ENCODE measurements around the gene YPEL2. TPM values are rescaled to one million over a fixed set of nuclear protein-coding genes. Genes with fewer than 3 reads are reported as not detected.
A peak's percentile ranks its signal among the peaks of the same experiment; 100 is the strongest.

Gene YPEL2
- total and polyA plus RNA-seq, 2 of the 13 experiments (the other 11 are each of a cell fraction or from before 2014, with no cell fraction given) = 8.5 to 21.1 TPM

- TF ChIP-seq EP300 (IDR thresholded peaks at IDR 0.05; ENCODE audit: low read depth in 2 of 2, low read length in 2 of 2) (peak in 1 of 2 experiments; percentile 60; a peak in 2 of 4 replicates), EP300 (CRISPR knock-in tag; IDR thresholded peaks at IDR 0.05; ENCODE audit: borderline replicate concordance) (0 out of 2 replicates have a peak, but pooled peaks have one; percentile 39), MAX (IDR thresholded peaks at IDR 0.05) (peak; percentile 85), ZNF75D (CRISPR knock-in tag; IDR thresholded peaks at IDR 0.05; ENCODE audit: borderline replicate concordance) (no peak), ZBTB21 (CRISPR knock-in tag; IDR thresholded peaks at IDR 0.05) (no peak), HINFP (CRISPR knock-in tag; IDR thresholded peaks at IDR 0.05; ENCODE audit: low read depth) (no peak; the same call in 1 of the 2 replicates), ARID3A (IDR thresholded peaks at IDR 0.05; ENCODE audit: low read depth, low read length) (0 out of 2 replicates have a peak, but pooled peaks have one; percentile 12), RFXAP (CRISPR knock-in tag; IDR thresholded peaks at IDR 0.05; ENCODE audit: borderline replicate concordance) (peak; percentile 91; the same call in 1 of the 2 replicates), ZNF775 (CRISPR knock-in tag; IDR thresholded peaks at IDR 0.05; ENCODE audit: borderline replicate concordance) (no peak), NCOA5 (CRISPR knock-in tag; IDR thresholded peaks at IDR 0.05) (no peak), ZNF619 (CRISPR knock-in tag; IDR thresholded peaks at IDR 0.05) (peak; percentile 70; the same call in 1 of the 2 replicates), CAMTA2 (CRISPR knock-in tag; IDR thresholded peaks at IDR 0.05; ENCODE audit: borderline replicate concordance) (no peak), ZNF672 (CRISPR knock-in tag; IDR thresholded peaks at IDR 0.05) (no peak), ADNP (CRISPR knock-in tag; IDR thresholded peaks at IDR 0.05) (no peak), TRIM22 (IDR thresholded peaks at IDR 0.05) (no peak), ZBTB38 (CRISPR knock-in tag; IDR thresholded peaks at IDR 0.05) (no peak; the same call in 1 of the 2 replicates), PPARG (CRISPR knock-in tag; conservative IDR thresholded peaks at IDR 0.05) (0 out of 2 replicates have a peak, but pooled peaks have one; percentile 13), MAF1 (CRISPR knock-in tag; IDR thresholded peaks at IDR 0.05; ENCODE audit: borderline replicate concordance) (no peak), AGO2 (optimal IDR thresholded peaks at IDR 0.05; ENCODE audit: low read depth, low read length) (no peak), HCFC1 (IDR thresholded peaks at IDR 0.05; ENCODE audit: low read depth, low read length) (no peak), GLMP (CRISPR knock-in tag; IDR thresholded peaks at IDR 0.05; ENCODE audit: borderline replicate concordance) (no peak), POLR2A (IDR thresholded peaks at IDR 0.05; ENCODE audit: insufficient read depth in 1 of 2, low read depth in 2 of 2, low read length in 2 of 2) (peak; percentile 34 to 81; a peak in 3 of 4 replicates), MED1 (CRISPR knock-in tag; IDR thresholded peaks at IDR 0.05) (peak; percentile 83), ZNF781 (CRISPR knock-in tag; IDR thresholded peaks at IDR 0.05; ENCODE audit: borderline replicate concordance, not compliant biosample characterization) (no peak), ZFP1 (CRISPR knock-in tag; IDR thresholded peaks at IDR 0.05) (no peak)
These were observed 1.2 kb upstream of the YPEL2 start (continued) for GRCh38 chr17:59330053-59330942.
